Neuron (in vitro differentiated cells): ENCODE data around the gene PCED1B.
"Not testable (repeated sequence)": the region's sequence is repeated elsewhere in the genome, so short reads cannot be mapped to it uniquely, and the experiment has no call there.

ENCODE experiments used
- H2AFZ ChIP-seq: one replicate; pipeline ENCODE4 v1.6.1; 2013; ENCODE audit warnings: low read depth, mild to moderate bottlenecking, inconsistent platforms, low read length, moderate library complexity
- H3K27me3 ChIP-seq: one replicate; pipeline ENCODE4 v1.6.1; 2013; ENCODE audit warnings: low read length; ENCODE audit not compliant: insufficient read depth
- H3K36me3 ChIP-seq: one replicate; pipeline ENCODE4 v1.6.1; 2013; ENCODE audit warnings: low read length; ENCODE audit not compliant: insufficient read depth
- H3K4me1 ChIP-seq: one replicate; pipeline ENCODE4 v1.6.1; 2013; ENCODE audit warnings: low read length; ENCODE audit not compliant: insufficient read depth
- H3K4me3 ChIP-seq: 2 replicates; pipeline ENCODE4 v1.5.1; 2013; ENCODE audit warnings: mild to moderate bottlenecking, low read length, moderate library complexity
- H3K9me3 ChIP-seq: one replicate; pipeline ENCODE4 v1.6.1; 2013; ENCODE audit warnings: low read length

The PCED1B gene

GRCh38 chr12:47184229-47184628 is 104.8 kb downstream of the PCED1B start:
- Histone ChIP-seq H3K27me3 (no peaks in the 10 kb centered on the region), H3K4me3 (no peak overlapping the region), H3K36me3 (no peaks in the 10 kb centered on the region), H3K4me1 (no peaks in the 10 kb centered on the region), H3K9me3 (no peaks in the 10 kb centered on the region), H2AFZ (no peak overlapping the region)

DNA sequence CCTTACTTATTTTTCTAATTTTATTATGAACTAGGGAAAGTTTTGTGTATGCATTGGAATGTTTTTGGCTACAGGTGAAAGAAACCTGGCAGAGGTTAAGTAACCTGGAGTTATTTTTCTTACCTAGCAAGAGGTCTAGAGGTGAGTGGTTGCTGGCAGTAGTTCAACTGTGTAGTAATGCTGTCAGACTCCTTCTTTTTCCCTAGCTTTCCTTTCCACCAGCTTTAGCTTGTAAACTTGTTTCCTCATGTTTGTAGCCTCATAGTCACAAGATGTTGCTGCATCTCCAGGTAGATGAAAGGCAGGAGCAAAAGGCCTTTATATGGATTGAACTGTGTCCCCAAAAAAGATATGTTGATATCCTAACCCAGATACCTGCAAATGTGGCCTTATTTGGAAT is 105.4 kb downstream of the PCED1B start:
- Histone ChIP-seq H3K4me1 (no peaks in the 10 kb centered on the region), H3K9me3 (no peaks in the 10 kb centered on the region), H3K27me3 (no peaks in the 10 kb centered on the region), H2AFZ (no peak overlapping the region), H3K36me3 (no peaks in the 10 kb centered on the region), H3K4me3 (no peak overlapping the region)

DNA sequence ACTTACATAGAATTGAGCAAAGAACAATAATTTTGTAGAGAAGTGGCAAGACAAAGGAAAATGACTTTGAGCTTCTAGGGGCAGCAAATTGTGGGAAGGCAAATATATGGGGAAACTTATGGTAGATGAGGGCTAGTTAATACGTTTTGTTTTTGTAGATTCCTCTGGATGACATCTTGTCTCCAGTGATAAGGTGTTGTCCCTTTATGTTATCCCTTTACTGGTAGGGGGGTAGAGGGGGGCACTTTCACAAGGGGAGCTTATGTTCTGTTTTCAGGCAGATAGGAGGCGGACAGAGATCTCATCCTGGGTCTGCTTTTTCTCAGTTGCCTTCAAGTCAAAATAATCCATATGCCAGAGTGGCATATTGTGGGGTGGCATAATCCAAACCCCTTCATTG is 106.8 kb downstream of the PCED1B start:
- Histone ChIP-seq H3K4me1 (no peaks in the 10 kb centered on the region), H3K9me3 (no peaks in the 10 kb centered on the region), H2AFZ (no peak overlapping the region), H3K27me3 (no peaks in the 10 kb centered on the region), H3K4me3 (no peak overlapping the region), H3K36me3 (no peaks in the 10 kb centered on the region)

DNA sequence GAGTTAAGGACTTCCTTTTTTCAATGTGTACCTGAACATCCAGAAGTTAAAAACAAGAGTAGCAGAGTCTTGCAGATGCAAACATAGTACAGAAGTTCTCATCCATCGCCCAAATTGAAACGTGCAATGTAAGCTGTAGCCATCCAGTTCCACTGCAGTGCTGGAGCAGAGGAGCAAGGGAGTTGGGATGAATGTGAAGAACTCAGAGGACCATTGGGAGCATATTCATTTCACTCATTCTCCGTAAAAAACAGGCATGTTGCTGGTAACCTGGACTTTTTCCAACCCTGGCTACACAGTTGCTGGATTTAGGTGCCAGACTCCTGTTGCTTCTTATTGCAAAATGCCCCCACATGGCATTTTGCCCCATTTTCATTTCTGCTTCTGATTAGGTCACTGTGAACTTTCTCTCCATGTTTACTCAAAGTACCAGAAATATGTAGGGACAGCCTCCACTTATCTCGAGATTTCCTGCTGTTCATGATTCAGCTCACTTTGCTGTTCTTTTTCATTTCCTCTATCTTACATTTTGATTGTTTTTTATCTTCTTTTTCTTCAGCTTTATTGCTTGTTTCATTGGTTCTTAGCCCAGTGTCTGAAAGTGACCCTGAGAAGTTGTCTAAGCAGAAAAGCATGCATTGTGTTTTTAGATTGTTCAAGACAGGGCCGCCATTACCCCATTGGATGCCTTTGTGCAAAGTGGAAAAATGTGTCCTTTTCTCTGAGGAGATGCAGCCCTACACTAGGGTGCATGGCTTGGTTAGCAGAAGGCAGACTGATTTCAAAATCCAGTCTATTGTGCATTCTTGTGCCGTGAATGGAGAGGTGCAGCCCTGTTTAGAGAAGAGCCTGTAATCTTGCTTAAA is 109.4 kb downstream of the PCED1B start:
- Histone ChIP-seq H3K9me3 (no peaks in the 10 kb centered on the region), H3K27me3 (no peaks in the 10 kb centered on the region), H2AFZ (no peak overlapping the region), H3K4me3 (no peak overlapping the region), H3K4me1 (no peaks in the 10 kb centered on the region), H3K36me3 (no peaks in the 10 kb centered on the region)

GRCh38 chr12:47189728-47190127 is 110.3 kb downstream of the PCED1B start:
- no peaks in the 10 kb centered on the region for H3K27me3 ChIP-seq
- no peaks in the 10 kb centered on the region for H3K36me3 ChIP-seq
- no peak overlapping the region for H3K4me3 ChIP-seq
- H2AFZ ChIP-seq, result no peak overlapping the region
- no peaks in the 10 kb centered on the region for H3K4me1 ChIP-seq
- no peaks in the 10 kb centered on the region for H3K9me3 ChIP-seq

GRCh38 chr12:47190271-47190750 is 110.9 kb downstream of the PCED1B start:
- no peaks in the 10 kb centered on the region for H3K9me3 ChIP-seq
- H3K4me3 ChIP-seq, result no peak overlapping the region
- no peaks in the 10 kb centered on the region for H3K36me3 ChIP-seq
- H3K4me1 ChIP-seq, result no peaks in the 10 kb centered on the region
- H2AFZ ChIP-seq, result no peak overlapping the region
- H3K27me3 ChIP-seq, result no peaks in the 10 kb centered on the region

GRCh38 chr12:47190905-47191304 is 111.5 kb downstream of the PCED1B start:
- Histone ChIP-seq H3K4me1 (no peaks in the 10 kb centered on the region), H3K9me3 (no peaks in the 10 kb centered on the region), H3K36me3 (no peaks in the 10 kb centered on the region), H3K4me3 (no peak overlapping the region), H2AFZ (no peak overlapping the region), H3K27me3 (no peaks in the 10 kb centered on the region)

GRCh38 chr12:47192051-47192450 is 112.6 kb downstream of the PCED1B start:
- Histone ChIP-seq H3K4me1 (no peaks in the 10 kb centered on the region), H3K27me3 (no peaks in the 10 kb centered on the region), H2AFZ (no peak overlapping the region), H3K36me3 (no peaks in the 10 kb centered on the region), H3K4me3 (no peak overlapping the region), H3K9me3 (no peaks in the 10 kb centered on the region)

GRCh38 chr12:47193066-47193465 is 113.6 kb downstream of the PCED1B start:
- Histone ChIP-seq H3K27me3 (no peaks in the 10 kb centered on the region), H3K4me3 (no peak overlapping the region), H3K4me1 (no peaks in the 10 kb centered on the region), H3K9me3 (no peaks in the 10 kb centered on the region), H3K36me3 (no peaks in the 10 kb centered on the region), H2AFZ (no peak overlapping the region)

DNA sequence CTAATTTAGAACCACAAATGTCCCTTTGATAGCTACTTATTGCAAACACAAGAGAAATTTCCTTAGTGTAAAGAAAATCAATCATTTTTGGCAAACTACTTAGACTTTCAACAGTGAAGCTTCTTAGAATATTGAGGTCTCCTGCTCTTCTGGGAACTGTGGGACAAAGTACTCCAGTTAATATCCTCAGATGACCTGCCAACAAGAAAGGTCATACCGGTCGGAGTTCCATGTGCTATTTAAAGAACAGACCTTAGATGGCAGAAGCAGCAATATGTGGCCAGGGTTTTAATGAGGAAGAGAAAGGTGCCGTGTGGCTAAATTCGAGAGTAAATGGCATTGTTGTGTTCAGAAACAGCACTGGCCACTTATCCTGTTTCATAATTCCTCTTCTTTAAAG is 115.1 kb downstream of the PCED1B start:
- Histone ChIP-seq H2AFZ (no peak overlapping the region), H3K4me3 (no peak overlapping the region), H3K9me3 (no peaks in the 10 kb centered on the region), H3K4me1 (no peaks in the 10 kb centered on the region), H3K36me3 (no peaks in the 10 kb centered on the region), H3K27me3 (no peaks in the 10 kb centered on the region)

DNA sequence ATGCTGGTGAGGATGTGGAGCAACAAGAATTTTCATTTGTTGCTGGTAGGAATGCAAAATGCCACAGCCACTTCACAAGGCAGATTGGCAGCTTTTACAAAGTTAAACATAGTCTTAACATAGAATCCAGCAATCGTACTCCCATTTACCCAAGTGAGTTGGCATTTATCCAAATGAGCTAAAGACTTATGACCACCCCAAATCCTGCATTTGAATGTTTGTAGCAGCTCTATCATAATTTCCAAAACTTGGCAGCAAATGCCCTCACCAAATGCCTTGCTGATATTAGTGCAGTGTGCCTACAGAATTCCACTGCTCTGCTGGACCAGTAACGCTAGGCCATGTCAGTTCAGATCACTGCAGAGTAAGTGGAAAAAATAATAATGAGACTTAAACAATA is 121.0 kb downstream of the PCED1B start:
- H2AFZ ChIP-seq, result no peak overlapping the region
- H3K9me3 ChIP-seq, result no peaks in the 10 kb centered on the region
- no peaks in the 10 kb centered on the region for H3K27me3 ChIP-seq
- no peaks in the 10 kb centered on the region for H3K36me3 ChIP-seq
- H3K4me1 ChIP-seq, result no peaks in the 10 kb centered on the region
- no peak overlapping the region for H3K4me3 ChIP-seq

DNA sequence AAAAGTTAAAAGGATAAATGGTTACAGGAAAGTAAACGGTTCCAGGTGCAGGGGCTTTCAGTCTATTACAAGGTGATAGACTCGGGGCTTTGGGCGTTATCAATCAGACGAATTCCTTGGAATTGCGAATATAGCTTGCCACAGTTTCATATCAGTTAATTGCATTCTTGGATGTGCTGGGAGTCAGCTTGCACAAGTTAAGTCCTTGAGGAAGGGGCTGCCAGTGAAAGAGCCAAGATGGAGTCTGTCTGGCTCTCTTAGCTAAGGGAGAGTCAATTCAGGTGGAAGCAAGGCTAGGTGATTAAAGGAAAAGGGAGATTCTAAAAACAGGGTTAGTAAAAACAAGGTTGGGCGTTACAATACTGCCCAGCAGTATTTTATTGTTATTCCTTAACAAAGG is 121.8 kb downstream of the PCED1B start:
- H3K4me3 ChIP-seq, H3K27me3 ChIP-seq, H3K4me1 ChIP-seq, H3K9me3 ChIP-seq, H3K36me3 ChIP-seq, H2AFZ ChIP-seq: not testable (repeated sequence)

DNA sequence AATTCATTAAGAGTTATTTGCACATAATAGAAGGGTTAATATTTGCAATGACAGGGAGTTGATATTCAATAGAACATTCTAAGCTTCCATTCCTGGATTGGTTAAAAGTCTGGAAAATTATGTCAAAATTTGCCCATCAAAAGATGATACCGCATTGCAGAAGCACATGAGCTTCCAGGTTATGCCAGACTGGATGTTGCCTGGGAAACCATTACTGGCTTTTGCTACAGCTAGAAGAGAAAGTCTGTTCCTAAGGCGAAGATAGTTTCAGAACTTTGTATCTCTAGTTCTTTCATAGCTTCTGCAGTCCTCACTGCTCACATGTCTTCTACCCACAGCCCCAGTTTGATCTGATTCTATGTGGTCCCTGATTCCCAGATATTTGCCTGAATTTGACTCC is 122.8 kb downstream of the PCED1B start:
- Histone ChIP-seq H2AFZ (no peak overlapping the region), H3K36me3 (no peaks in the 10 kb centered on the region), H3K27me3 (no peaks in the 10 kb centered on the region), H3K9me3 (no peaks in the 10 kb centered on the region), H3K4me3 (no peak overlapping the region), H3K4me1 (no peaks in the 10 kb centered on the region)
